HL-60 (cell line): ENCODE measurements around the gene EFNA4.

Source experiments
- DNase-seq, 2 experiments: peaks; one replicate each; pipeline ENCODE4 v3.0.0-alpha.2; 2010 to 2020; ENCODE audit warnings: low read depth in 1 of 2, low spot score in 1 of 2
- H3K27ac ChIP-seq: fragments of 250-450 bp; sonication (Bioruptor Pico); replicated peaks from 2 replicates; pipeline ENCODE4 v1.5.1; 2020; ENCODE audit warnings: mild to moderate bottlenecking, moderate library complexity
- H3K27me3 ChIP-seq: fragments of 250-450 bp; sonication (Bioruptor Pico); 2 replicates; pipeline ENCODE4 v1.5.1; 2021; ENCODE audit warnings: mild to moderate bottlenecking, moderate library complexity; ENCODE audit not compliant: insufficient read depth, poor library complexity, severe bottlenecking
- H3K4me3 ChIP-seq: replicated peaks from 2 replicates; pipeline ENCODE4 v1.5.1; 2011; ENCODE audit warnings: mild to moderate bottlenecking, control low read depth, low read length; ENCODE audit not compliant: insufficient read depth
- GABPA ChIP-seq: IDR thresholded peaks from 2 replicates; pipeline ENCODE4 v1.6.1; 2012; ENCODE audit warnings: low read depth
- POLR2AphosphoS5 ChIP-seq: IDR thresholded peaks from 2 replicates; pipeline ENCODE4 v1.6.1; 2012; ENCODE audit warnings: low read depth
- REST ChIP-seq: IDR thresholded peaks from 2 replicates; pipeline ENCODE4 v1.6.1; 2012; ENCODE audit warnings: low read depth; ENCODE audit not compliant: insufficient replicate concordance
- SPI1 ChIP-seq: IDR thresholded peaks from 2 replicates; pipeline ENCODE4 v1.6.1; 2012; ENCODE audit warnings: low read depth, mild to moderate bottlenecking, borderline replicate concordance
- TF ChIP-seq, protein P1 (sequence below): IDR thresholded peaks from one replicate; pipeline ENCODE4 v1.5.1; 2011; ENCODE audit warnings: low read length, control low read depth, inconsistent platforms; ENCODE audit not compliant: insufficient read depth

Gene EFNA4

DNA sequence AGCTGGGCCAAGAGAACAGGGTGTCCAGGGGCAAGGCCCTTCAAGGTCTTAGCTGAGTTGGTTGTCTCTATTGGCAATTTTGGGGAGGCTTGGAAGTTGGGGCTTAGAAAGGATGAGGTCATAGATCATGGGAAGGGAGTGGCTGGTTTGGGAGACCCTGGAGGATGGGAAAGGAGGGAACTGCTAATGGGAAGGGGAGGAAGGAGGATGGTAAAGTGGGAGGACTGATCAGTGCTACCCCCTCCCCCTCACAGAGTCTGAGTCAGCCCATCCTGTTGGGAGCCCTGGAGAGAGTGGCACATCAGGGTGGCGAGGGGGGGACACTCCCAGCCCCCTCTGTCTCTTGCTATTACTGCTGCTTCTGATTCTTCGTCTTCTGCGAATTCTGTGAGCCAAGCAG lies 5.1 kb downstream of the EFNA4 start:
- Histone ChIP-seq H3K27me3 (peaks cover 2% of the 10 kb centered on the region), H3K4me3 (no peak overlapping the region), H3K27ac (no peak overlapping the region)
- TF ChIP-seq REST (no peak), GABPA (no peak), SPI1 (no peak), POLR2AphosphoS5 (no peak)
- TF ChIP-seq, protein P1, sequence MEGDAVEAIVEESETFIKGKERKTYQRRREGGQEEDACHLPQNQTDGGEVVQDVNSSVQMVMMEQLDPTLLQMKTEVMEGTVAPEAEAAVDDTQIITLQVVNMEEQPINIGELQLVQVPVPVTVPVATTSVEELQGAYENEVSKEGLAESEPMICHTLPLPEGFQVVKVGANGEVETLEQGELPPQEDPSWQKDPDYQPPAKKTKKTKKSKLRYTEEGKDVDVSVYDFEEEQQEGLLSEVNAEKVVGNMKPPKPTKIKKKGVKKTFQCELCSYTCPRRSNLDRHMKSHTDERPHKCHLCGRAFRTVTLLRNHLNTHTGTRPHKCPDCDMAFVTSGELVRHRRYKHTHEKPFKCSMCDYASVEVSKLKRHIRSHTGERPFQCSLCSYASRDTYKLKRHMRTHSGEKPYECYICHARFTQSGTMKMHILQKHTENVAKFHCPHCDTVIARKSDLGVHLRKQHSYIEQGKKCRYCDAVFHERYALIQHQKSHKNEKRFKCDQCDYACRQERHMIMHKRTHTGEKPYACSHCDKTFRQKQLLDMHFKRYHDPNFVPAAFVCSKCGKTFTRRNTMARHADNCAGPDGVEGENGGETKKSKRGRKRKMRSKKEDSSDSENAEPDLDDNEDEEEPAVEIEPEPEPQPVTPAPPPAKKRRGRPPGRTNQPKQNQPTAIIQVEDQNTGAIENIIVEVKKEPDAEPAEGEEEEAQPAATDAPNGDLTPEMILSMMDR: no peak
- DNase-seq: no peak

DNA sequence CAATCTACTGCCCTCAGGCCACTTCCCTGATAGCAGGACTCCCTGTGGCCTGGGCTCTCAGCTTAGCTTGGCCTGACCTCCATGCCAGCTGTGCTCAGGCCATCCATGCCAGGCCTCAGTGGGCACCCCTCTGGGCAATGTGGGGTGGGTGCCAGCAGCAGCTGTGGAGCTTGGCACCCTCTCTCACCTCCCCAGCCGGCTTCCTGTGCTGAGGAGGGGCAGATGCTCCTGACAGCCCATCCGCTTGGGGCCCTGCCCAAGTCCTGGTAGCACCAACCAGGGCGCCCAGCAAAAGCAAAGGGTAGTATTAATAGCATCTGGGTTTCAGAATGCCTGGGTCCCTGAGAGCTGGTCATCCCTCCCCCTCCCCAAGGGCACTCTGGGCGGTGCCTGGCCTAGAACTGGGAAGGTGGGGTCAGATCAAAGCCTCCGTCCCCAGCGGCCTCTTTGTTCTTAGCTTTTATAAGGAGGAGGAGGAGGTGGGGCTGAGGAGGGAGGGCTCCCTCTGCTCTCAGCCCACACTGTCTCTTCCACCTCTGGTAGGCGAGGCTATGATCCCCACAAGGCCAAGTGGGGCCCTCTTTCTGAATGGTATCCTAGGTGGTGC lies 6.1 kb downstream of the EFNA4 start:
- H3K27ac ChIP-seq: no peak overlapping the region
- TF ChIP-seq POLR2AphosphoS5 (no peak), REST (no peak), GABPA (no peak), SPI1 (no peak)
- TF ChIP-seq, protein P1: no peak
- peaks cover 2% of the 10 kb centered on the region for H3K27me3 ChIP-seq
- no peak for DNase-seq
- H3K4me3 ChIP-seq: no peak overlapping the region

- DNase-seq: no peak
- H3K4me3 ChIP-seq: no peak overlapping the region
- no peak overlapping the region for H3K27ac ChIP-seq
- H3K27me3 ChIP-seq: peaks cover 2% of the 10 kb centered on the region
- TF ChIP-seq, protein P1: no peak
- TF ChIP-seq POLR2AphosphoS5 (no peak), SPI1 (no peak), REST (no peak), GABPA (no peak)
Observed at GRCh38 chr1:155070158-155070621, 6.7 kb downstream of the EFNA4 start.
